Uterus (tissue), 2 donors: ENCODE measurements around the gene WSB1.

ENCODE experiments used
- POLR2A ChIP-seq, 2 donors: fragments of 450-650 bp; IDR thresholded peaks; one replicate each; pipeline ENCODE4 v1.6.1; 2016; ENCODE audit warnings: antibody characterized with exemption in 2 of 2, mild to moderate bottlenecking in 1 of 2, moderate library complexity in 1 of 2
- TF ChIP-seq, protein P1 (sequence below), 4 experiments: fragments of 200-600 bp in 2 of 4; fragments of 450-650 bp in 2 of 4; sonication (generic) in 2 of 4; IDR thresholded peaks; one replicate each; pipeline ENCODE4 v1.5.1; 2016 to 2019; ENCODE audit warnings: antibody characterized with exemption in 4 of 4, mild to moderate bottlenecking in 2 of 4, moderate library complexity in 1 of 4

DNA sequence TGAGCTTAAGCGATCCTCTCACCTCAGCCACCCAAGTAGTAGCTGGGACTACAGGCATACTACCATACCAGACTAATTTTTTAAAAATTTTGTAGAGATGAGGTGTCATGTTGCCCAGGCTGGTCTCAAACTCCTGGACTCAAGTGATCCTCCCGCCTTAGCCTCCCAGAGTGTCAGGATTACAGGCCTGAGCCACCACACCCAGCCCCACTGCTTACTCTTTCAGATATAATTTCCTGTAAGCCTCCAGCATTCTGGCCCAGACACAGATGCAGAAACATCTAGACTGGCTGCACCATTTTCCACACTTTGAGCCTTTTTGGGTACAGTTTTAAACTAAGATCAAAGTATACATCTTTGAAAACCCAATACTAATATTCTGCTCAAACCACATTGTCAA lies 8.4 kb upstream of the WSB1 start:
- TF ChIP-seq, protein P1, sequence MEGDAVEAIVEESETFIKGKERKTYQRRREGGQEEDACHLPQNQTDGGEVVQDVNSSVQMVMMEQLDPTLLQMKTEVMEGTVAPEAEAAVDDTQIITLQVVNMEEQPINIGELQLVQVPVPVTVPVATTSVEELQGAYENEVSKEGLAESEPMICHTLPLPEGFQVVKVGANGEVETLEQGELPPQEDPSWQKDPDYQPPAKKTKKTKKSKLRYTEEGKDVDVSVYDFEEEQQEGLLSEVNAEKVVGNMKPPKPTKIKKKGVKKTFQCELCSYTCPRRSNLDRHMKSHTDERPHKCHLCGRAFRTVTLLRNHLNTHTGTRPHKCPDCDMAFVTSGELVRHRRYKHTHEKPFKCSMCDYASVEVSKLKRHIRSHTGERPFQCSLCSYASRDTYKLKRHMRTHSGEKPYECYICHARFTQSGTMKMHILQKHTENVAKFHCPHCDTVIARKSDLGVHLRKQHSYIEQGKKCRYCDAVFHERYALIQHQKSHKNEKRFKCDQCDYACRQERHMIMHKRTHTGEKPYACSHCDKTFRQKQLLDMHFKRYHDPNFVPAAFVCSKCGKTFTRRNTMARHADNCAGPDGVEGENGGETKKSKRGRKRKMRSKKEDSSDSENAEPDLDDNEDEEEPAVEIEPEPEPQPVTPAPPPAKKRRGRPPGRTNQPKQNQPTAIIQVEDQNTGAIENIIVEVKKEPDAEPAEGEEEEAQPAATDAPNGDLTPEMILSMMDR (IDR thresholded peaks at IDR 0.05): no peak
- no peak for TF ChIP-seq POLR2A (IDR thresholded peaks at IDR 0.05)
